ENCODE data around the gene RPP14.
"Not testable (repeated sequence)": the region's sequence is repeated elsewhere in the genome, so short reads cannot be mapped to it uniquely, and the experiment has no call there.

Gene RPP14

DNA sequence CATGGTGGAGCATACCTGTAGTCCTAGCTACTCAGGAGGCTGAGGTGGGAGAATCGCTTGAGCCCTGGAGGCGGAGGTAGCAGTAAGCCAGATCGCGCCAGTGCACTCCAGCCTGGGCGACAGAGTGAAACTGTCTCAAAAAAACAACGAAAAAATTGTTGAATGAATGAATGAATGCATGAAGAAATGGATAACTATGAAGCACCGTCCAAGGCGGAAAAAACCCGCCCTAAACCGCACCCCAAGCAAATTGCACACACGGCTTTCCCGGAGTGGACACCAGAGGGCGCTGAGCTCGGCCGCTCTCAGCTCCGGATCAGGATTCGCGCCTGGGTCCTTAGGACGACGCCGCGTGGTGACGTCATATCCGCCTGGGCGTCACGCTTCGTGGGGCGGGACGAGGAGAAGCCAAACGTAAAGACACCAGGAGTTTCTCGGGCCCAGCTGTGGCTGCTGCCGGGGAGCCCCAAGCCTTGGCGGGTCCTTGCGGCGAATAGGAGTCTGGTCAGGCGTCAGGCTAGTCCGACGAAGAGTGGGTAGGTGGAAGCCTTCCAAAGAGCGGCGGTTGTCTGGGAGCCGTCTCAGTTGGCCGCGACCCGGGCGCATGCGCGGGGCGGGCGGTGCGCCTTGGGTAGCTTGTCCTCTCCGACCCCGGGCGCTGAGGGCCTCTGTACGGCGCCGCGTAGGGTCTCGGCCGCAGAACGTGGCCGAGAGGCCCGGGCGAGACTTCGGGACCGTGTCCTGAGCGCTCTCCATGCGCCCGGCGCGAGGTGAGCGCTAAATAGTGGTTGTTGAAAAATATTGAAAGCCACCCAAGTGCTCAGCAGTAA lies at the start of gene RPP14, which contains the start of gene HTD2:
Gene RPP14 (plus strand): TSS at position 364 of the 830 bp plus-strand sequence. CDS start 4,085 bp downstream, outside the sequence.
Gene HTD2 (plus strand): TSS at position 639 of the 830 bp plus-strand sequence. CDS start 11,094 bp downstream, outside the sequence.
- in situ Hi-C loops (cut with HindIII; ENCODE audit: low sequenced_read_pairs), result loop anchor here (10.0 kb wide), 1 partner anchor 111 kb away; no protein-coding TSS in a partner anchor

DNA sequence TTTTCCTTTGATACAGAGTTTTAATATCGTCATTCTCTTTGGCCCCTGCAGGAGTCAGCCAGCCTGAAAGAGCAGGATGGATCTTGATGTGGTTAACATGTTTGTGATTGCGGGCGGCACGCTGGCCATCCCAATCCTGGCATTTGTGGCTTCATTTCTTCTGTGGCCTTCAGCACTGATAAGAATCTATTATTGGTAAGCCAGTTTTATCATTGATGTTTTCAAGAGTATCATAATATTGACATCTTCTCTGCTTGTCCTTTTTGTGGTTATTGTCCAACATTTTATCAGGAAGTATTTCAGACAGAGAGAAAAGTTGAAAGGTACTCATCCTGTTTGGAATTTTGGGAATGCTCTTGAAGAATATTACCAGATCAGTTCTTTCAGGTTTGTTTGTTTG lies 49.5 kb upstream of the RPP14 start:
- in situ Hi-C loops (cut with HindIII; ENCODE audit: low sequenced_read_pairs), result no loop called here

DNA sequence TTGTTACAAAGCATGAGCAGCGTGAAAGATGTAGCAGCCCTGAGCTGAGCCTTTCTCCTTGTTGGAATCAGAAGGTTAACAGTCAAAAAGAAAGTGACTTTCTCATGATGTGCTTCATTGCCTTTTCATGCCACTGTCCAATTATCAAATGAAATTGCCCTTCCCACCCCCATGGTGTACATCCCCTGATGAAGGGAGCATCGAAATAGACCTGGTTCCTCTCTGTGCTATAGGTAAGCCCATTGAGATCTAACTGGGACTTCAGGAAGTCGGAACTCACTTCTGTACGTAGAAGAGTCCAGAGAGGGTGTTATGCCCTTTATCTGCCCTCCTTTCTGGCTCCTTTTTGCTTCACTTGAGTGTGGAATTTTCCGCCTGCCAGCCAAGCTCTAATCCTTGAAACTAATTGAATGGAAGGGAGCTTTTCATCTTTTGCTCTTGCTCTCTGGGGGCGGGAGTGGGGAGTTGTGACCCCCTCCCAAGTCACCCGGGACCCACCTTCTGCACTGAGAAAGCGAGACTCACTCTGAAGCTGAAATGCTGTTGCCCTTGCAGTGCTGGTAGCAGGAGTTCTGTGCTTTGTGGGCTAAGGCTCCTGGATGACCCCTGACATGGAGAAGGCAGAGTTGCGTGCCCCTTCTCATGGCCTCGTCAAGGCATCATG lies 47.5 kb upstream of the RPP14 start:
- in situ Hi-C loops (cut with HindIII; ENCODE audit: low sequenced_read_pairs), result no loop called here

GRCh38 chr3:58260261-58260731 lies 45.7 kb upstream of the RPP14 start:
- in situ Hi-C loops (cut with HindIII; ENCODE audit: low sequenced_read_pairs), result no loop called here

DNA sequence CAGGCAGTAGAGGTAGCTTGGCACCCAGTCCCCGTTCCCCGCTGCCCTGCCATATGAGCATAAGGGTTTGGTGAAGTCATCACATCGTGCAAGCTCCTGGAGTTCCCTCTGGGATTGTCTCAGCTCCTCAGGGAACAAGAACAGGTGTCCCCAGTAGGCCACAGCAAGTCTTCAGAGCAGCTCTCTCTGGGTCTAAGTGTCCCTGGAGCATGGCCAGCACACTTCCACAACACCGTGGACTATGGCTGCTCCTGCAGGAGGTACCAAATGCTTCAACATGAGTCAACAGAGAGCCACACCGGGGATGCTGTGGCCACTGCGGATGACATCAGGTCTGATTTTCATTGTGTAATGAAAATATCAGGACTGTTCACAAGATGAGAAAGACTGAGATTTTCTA lies 45.3 kb upstream of the RPP14 start:
- in situ Hi-C loops (cut with HindIII; ENCODE audit: low sequenced_read_pairs), result no loop called here

DNA sequence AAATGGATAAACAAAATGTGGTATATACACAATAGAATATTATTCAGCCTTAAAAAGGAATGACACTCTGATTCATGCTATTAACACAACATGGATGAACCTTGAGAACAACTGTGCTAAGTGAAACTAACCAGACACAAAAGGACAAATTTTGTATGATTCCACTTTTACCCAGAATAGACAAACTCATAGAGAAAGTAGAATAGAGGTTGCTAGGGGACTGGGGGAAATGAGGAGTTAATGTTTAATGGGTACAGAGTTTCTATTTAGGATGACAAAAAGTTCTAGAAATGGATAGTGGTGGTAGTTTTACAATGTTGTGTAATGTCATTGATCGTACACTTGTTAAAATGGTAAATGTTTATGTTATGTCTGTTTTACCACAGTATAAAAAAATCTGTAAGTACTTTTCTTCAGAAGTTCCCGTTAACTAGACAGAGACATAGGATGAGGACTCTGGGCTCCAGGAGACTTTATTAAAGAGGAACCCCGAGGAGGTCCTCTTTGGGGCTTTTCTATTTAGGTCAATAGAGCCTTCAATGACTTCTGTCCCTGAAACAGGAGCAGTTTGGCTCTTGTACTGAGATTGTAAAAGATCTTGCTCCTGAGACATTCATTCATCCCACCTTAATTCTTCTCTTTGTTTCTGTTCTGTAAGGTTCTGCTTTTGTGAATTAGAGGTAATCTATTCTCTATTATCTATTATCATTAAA lies 43.9 kb upstream of the RPP14 start:
- in situ Hi-C loops (cut with HindIII; ENCODE audit: low sequenced_read_pairs), result no loop called here

- in situ Hi-C loops (cut with HindIII; ENCODE audit: low sequenced_read_pairs), result no loop called here
Measured at GRCh38 chr3:58266577-58266976, 39.5 kb upstream of the RPP14 start.

GRCh38 chr3:58267543-58267942 lies 38.5 kb upstream of the RPP14 start:
- in situ Hi-C loops (cut with HindIII; ENCODE audit: low sequenced_read_pairs), result not testable (repeated sequence)

GRCh38 chr3:58269356-58269755 lies 36.7 kb upstream of the RPP14 start:
- in situ Hi-C loops (cut with HindIII; ENCODE audit: low sequenced_read_pairs), result no loop called here

- in situ Hi-C loops (cut with HindIII; ENCODE audit: low sequenced_read_pairs), result no loop called here
Measured at GRCh38 chr3:58270485-58270884, 35.6 kb upstream of the RPP14 start.

- in situ Hi-C loops (cut with HindIII; ENCODE audit: low sequenced_read_pairs), result no loop called here
Measured at GRCh38 chr3:58271901-58272501, 34.0 kb upstream of the RPP14 start.

DNA sequence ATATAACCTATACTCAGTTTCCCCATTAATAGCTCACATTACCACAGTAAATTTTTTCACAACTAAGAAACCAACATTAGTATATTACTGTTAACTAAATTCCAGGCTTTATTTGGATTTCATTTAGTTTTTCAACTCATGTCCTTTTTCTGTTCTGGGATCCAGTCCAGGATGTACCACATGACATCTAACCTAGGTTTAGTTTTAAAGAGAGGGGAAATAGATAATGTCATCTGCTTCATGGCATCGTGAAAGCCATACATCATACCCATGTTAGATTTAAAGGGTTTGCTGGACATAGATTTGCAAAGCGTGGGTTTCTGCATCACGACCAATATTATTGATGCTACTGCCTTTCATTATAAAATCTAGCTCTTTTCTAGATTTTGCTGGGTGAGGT lies 33.2 kb upstream of the RPP14 start:
- in situ Hi-C loops (cut with HindIII; ENCODE audit: low sequenced_read_pairs), result no loop called here

DNA sequence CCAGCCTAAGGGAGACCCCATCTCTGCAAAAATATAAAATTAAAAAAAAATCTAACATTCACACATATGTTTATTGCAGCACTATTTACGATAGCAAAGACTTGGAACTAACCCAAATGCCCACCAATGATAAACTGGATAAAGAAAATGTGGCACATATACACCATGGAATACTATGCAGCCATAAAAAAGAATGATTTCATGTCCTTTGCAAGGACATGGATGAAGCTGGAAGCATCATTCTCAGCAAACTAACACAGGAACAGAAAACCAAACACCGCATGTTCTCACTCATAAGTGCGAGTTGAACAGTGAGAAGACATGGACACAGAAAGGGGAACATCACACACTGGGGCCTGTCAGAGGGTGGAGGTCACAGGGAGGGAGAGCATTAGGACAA lies 32.7 kb upstream of the RPP14 start:
- in situ Hi-C loops (cut with HindIII; ENCODE audit: low sequenced_read_pairs), result not testable (repeated sequence)

DNA sequence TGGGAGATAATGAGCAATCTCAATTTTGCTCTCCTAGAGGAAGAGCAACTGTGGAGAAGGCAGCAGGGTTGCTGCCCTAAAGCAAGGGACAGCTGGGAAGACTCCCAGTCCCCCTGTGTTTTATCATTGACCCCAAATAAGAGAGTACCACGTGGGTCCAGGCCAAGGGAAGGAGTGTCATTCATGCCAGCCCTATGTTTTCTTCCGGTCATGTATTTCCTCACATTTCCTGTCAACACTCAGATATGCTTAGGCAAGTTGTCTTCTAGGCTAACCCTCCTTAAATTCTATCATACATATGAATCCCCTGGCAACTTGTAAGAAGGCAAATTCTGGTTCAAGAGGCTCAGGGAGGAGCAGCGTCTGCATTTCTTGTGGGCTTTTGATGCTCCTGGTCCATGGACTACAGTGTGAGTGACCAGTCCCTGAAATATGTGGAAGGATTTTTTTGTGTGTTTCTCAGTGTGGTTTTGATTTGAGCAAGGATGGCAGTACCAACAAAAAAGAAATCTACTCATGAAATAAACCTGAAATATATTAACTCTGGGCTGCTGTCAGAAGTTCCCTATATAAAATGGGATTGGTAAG lies 31.9 kb upstream of the RPP14 start:
- in situ Hi-C loops (cut with HindIII; ENCODE audit: low sequenced_read_pairs), result no loop called here

- in situ Hi-C loops (cut with HindIII; ENCODE audit: low sequenced_read_pairs), result no loop called here
Measured at GRCh38 chr3:58281069-58281468, 25.0 kb upstream of the RPP14 start.

DNA sequence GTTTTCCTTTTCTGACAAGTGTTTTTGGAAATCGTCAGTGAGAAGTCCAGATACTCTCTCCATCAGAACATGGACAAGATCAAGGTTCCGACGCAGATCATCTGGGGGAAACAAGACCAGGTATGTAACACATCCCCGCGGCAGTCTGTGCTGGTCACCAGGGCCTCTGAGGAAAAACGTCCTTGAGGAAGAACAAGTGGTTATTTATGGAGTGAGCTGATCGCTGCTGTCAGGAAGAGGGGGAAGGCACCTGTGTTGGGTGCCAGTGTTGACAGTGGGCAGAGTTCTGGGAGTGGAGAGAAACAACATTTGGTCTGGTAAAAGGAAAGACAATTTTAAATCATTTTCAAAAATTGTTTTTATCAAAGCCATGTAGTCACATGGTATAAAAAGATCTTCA lies 20.7 kb upstream of the RPP14 start:
- in situ Hi-C loops (cut with HindIII; ENCODE audit: low sequenced_read_pairs), result no loop called here

DNA sequence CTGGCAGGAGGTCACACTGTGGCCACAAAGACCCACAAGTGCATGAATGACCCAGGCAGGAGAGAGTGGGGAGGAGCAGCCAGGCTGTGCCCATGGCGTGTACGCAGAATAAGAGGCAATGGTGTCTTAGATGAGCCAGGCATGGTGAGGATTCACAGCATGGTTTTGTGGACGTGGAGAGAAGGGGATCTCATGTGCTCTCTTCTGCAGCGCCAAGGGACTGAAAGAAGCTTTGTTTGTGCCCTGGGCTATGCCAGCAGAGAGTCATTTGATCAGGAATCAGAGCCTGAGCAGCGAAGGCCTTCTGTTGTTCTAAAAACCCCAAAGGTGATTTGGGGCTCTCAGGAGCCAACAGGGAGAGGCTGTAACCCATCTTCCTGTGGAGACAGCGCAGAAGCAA lies 18.7 kb upstream of the RPP14 start:
- in situ Hi-C loops (cut with HindIII; ENCODE audit: low sequenced_read_pairs), result no loop called here

DNA sequence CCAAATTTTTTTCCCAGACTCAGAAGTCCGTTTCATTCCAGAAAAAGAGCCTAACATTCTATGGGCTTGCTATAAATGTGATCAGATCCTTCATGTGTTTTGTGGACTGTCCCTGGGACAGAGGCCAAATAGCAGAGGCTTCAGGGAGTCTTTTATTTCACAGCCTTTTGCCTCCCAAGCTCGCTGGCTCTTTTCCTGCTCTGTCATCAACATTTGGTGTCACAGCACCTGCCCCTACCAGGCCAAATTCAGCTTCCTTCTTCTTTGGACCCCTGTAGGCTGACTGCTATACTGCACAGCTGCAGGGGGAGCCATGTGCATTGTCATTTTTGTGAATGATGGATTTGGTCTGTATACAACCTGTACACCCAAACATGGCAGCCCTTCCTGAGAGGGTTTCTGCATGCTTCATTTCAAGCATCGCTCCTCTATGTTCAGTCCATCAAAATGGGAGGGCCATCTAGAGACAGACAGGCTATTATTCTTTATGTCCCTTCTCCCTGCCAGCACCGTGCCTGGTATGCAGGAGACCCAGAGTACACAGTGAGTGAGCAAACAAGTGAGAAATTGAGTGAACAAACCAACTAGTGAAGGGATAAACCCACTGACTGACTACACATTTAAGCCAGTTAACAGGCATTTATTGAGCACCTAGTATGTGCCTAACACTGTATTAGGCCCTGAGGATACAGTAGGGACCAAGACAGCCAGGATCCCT lies 17.9 kb upstream of the RPP14 start:
- in situ Hi-C loops (cut with HindIII; ENCODE audit: low sequenced_read_pairs), result no loop called here

GRCh38 chr3:58288964-58289613 lies 17.0 kb upstream of the RPP14 start:
- in situ Hi-C loops (cut with HindIII; ENCODE audit: low sequenced_read_pairs), result not testable (repeated sequence)
